ENCODE results near the gene ARMH4. TPM values are rescaled to one million over a fixed set of nuclear protein-coding genes. Genes with fewer than 3 reads are reported as not detected.

ARMH4 gene
- total RNA-seq, 1 experiment from 2014 or later = 42.6 TPM

DNA sequence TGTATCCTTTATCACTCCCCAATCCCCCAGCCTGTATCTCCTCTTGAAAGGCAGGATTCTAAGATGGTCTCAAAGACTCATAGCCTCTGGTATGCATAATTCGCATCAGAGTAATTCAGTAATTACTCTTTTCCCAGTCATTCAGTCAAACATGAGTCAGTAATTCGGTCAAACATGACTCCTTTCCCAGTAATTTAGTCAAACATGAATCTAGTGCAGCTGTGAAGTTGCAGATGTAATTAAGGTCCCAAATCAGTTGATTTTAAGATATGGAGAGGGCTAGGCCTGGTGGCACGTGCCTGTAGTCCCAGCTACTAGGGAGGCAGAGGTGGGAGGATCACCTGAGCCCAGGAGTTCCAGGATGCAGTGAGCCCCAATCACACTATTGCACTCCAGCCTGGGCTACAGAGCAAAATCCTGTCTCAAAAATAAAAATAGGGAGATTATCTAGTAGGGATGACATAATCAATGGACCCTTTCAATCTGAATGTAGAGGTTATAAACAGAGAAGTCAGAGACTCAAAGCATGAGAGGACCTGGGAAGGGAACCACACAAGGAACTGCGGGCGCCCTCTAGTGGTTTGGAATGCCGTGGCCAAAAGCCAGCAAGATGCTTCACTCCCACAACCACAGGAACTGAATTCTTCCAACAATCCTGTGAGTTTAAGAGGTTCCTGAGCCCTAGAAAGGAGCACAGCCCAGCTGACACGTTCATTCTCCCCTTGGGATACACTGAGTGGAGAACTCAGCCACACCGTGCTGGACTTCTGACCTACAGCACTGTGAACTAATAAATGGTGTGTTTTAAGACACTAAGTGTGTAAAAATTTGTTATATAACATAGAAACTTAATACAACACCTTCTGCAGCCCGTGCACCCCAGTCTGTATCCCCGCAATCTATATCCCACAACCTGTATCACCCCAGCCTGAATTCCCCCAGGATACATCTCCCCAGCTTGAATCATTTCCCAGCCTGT is 14.3 kb upstream of the ARMH4 start:
- H3K9me3 Mint-ChIP-seq = no peaks in the 10 kb centered on the region
- Histone ChIP-seq H2BK15ac (ENCODE audit: low read depth, low read length) (no peak overlapping the region), H2AFZ (ENCODE audit: low read length) (peak overlapping the region; percentile 76), H4K5ac (ENCODE audit: insufficient read length, low read depth, low read length) (no peak overlapping the region), H3K4me2 (ENCODE audit: insufficient read depth, insufficient read length, low read length) (no peak overlapping the region), H3K4me1 (ENCODE audit: insufficient read depth, low read length) (no peaks in the 10 kb centered on the region), H3K18ac (ENCODE audit: insufficient read length, low read depth, low read length) (no peak overlapping the region), H3K23ac (ENCODE audit: insufficient read length, low read depth, low read length) (no peak overlapping the region), H3K23me2 (ENCODE audit: insufficient read length, low read depth, low read length, poor library complexity, severe bottlenecking) (no peaks in the 10 kb centered on the region), H3K14ac (ENCODE audit: insufficient read depth, low read length) (no peak overlapping the region), H3T11ph (ENCODE audit: low read length) (no peak overlapping the region), H2BK120ac (ENCODE audit: low read depth, low read length, poor library complexity, severe bottlenecking) (no peak overlapping the region), H3K79me2 (ENCODE audit: insufficient read depth, low read length) (no peaks in the 10 kb centered on the region), H3K9ac (ENCODE audit: extremely low read depth, insufficient read length, low read length) (no peak overlapping the region), H3K9me3 (ENCODE audit: control insufficient read depth, low read depth, low read length) (no peaks in the 10 kb centered on the region), H4K8ac (replicated peaks; ENCODE audit: insufficient read length, low read depth, low read length) (no peak overlapping the region), H2BK20ac (ENCODE audit: low read depth, low read length, poor library complexity, severe bottlenecking) (no peak overlapping the region), H4K91ac (ENCODE audit: insufficient read length, low read depth, low read length) (no peak overlapping the region), H3K27me3 (ENCODE audit: insufficient read depth, low read length) (no peaks in the 10 kb centered on the region), H3K4ac (ENCODE audit: low read depth, low read length) (no peak overlapping the region), H4K20me1 (ENCODE audit: control insufficient read depth, insufficient read depth, insufficient read length) (no peaks in the 10 kb centered on the region), H2BK12ac (ENCODE audit: insufficient read length, low read depth, low read length) (no peak overlapping the region), H2AK5ac (ENCODE audit: insufficient read length, low read length) (no peak overlapping the region), H3K56ac (ENCODE audit: insufficient read length, low read depth, low read length) (no peak overlapping the region), H3K79me1 (ENCODE audit: insufficient read depth, low read depth, low read length, poor library complexity, severe bottlenecking) (no peaks in the 10 kb centered on the region), H3K27ac (ENCODE audit: insufficient read length, low read depth, low read length) (no peak overlapping the region), H2BK5ac (ENCODE audit: insufficient read length, low read length) (no peak overlapping the region)
- TF ChIP-seq, protein P1, sequence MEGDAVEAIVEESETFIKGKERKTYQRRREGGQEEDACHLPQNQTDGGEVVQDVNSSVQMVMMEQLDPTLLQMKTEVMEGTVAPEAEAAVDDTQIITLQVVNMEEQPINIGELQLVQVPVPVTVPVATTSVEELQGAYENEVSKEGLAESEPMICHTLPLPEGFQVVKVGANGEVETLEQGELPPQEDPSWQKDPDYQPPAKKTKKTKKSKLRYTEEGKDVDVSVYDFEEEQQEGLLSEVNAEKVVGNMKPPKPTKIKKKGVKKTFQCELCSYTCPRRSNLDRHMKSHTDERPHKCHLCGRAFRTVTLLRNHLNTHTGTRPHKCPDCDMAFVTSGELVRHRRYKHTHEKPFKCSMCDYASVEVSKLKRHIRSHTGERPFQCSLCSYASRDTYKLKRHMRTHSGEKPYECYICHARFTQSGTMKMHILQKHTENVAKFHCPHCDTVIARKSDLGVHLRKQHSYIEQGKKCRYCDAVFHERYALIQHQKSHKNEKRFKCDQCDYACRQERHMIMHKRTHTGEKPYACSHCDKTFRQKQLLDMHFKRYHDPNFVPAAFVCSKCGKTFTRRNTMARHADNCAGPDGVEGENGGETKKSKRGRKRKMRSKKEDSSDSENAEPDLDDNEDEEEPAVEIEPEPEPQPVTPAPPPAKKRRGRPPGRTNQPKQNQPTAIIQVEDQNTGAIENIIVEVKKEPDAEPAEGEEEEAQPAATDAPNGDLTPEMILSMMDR (conservative IDR thresholded peaks at IDR 0.05) = peak; percentile 97
- H3K27me3 Mint-ChIP-seq (ENCODE audit: low read depth) = no peaks in the 10 kb centered on the region; the same call in 1 of the 2 replicates
- peaks cover 13 to 19% of the 10 kb centered on the region in 2 experiments for H3K4me1 Mint-ChIP-seq
- H3K4me3 Mint-ChIP-seq = no peak overlapping the region
- no peaks in the 10 kb centered on the region for H3K36me3 Mint-ChIP-seq (ENCODE audit: insufficient read depth in 1 of 3, low read depth in 3 of 3)
- WGBS (ENCODE audit: extremely low coverage, insufficient read length, low lambda C conversion rate) = no CpG with 5 or more reads among the region's 10 CpGs
- H3K27ac Mint-ChIP-seq = peak overlapping the region in 1 of 3 experiments; percentile 53; a peak in 1 of 7 replicates
- DNase-seq = peak; percentile 85

Measured in H9 (cell line).